SU-DHL-6 (cell line): Measurements from ENCODE around the gene TMEM106A.

Experiments used
- EZH2phosphoT487 ChIP-seq: fragments of 200-600 bp; sonication (generic), shearing (Covaris generic); conservative IDR thresholded peaks from 2 replicates; pipeline ENCODE4 v1.6.1; 2018; ENCODE audit warnings: mild to moderate bottlenecking, antibody characterized with exemption, low read length, moderate library complexity, mixed read lengths
- TF ChIP-seq, protein P1 (sequence below): fragments of 200-600 bp; sonication (generic); IDR thresholded peaks from one replicate; pipeline ENCODE4 v1.5.1; 2017; ENCODE audit warnings: antibody characterized with exemption, mild to moderate bottlenecking, low read length, moderate library complexity; ENCODE audit not compliant: insufficient read depth, poor library complexity, severe bottlenecking

DNA sequence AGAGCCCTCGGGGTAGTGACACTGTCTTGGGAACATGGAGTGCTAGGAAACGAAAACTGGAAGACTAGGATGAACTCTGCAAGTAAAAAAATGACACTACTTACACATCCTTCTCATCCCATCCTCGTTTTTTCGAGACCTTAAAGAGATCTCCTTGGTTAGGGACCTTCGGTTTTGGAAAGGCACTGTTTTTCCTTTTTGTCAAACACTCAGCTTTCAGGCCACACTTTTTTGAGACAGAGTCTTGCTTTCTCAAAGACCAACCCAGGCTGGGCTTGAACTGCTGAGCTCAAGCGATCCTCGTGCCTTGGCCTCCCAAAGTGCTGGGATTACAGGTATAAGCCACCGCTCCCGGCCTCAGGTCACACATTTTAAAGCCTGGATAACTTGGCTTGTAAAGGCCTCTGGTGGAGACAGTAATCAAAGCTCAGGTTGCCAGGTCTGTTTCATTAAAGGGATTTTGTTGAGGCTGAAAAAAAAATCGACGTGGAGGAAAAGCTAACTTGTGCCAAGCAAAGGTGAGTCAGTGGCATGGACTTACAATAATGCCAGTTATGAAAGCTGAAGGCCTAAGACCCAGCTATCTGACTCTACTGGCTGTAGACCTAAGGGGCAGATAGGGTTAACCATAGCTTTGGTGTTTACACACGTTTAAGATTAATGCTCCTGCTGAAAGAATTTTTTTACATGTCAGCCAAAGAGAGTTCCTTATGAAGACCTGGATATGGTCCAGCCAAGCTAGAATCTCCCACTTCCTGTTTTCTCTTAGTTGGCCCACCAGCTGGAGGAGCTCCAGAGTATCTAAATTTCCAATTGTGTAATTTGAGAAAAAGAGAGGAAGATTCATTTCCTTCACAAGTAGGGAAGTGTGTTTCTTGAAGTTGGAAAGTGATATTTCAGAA lies 39.8 kb upstream of the TMEM106A start:
- TF ChIP-seq, protein P1, sequence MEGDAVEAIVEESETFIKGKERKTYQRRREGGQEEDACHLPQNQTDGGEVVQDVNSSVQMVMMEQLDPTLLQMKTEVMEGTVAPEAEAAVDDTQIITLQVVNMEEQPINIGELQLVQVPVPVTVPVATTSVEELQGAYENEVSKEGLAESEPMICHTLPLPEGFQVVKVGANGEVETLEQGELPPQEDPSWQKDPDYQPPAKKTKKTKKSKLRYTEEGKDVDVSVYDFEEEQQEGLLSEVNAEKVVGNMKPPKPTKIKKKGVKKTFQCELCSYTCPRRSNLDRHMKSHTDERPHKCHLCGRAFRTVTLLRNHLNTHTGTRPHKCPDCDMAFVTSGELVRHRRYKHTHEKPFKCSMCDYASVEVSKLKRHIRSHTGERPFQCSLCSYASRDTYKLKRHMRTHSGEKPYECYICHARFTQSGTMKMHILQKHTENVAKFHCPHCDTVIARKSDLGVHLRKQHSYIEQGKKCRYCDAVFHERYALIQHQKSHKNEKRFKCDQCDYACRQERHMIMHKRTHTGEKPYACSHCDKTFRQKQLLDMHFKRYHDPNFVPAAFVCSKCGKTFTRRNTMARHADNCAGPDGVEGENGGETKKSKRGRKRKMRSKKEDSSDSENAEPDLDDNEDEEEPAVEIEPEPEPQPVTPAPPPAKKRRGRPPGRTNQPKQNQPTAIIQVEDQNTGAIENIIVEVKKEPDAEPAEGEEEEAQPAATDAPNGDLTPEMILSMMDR, result no peak
- no peak for TF ChIP-seq EZH2phosphoT487
